DOHH2 (cell line): ENCODE measurements around the gene EDN3.

Source experiments
- H3F3A ChIP-seq: fragments of 200-600 bp; sonication (generic), shearing (Covaris generic); 2 replicates; pipeline ENCODE4 v1.6.0; 2016; ENCODE audit warnings: antibody characterized with exemption, mild to moderate bottlenecking; ENCODE audit not compliant: control insufficient read depth, insufficient read depth
- H3K27ac ChIP-seq: fragments of 200-600 bp; sonication (generic); 2 replicates; pipeline ENCODE4 v1.5.1; 2014; ENCODE audit warnings: low read depth, mild to moderate bottlenecking, low read length, moderate library complexity
- H3K27me3 ChIP-seq: fragments of 200-600 bp; sonication (generic); 2 replicates; pipeline ENCODE4 v1.6.1; 2014; ENCODE audit warnings: mild to moderate bottlenecking, low read length, mixed read lengths; ENCODE audit not compliant: control insufficient read depth
- H3K36me3 ChIP-seq: fragments of 200-600 bp; sonication (generic); 2 replicates; pipeline ENCODE4 v1.6.1; 2014; ENCODE audit warnings: mild to moderate bottlenecking, low read length, moderate library complexity, mixed read lengths; ENCODE audit not compliant: control insufficient read depth
- H3K4me1 ChIP-seq: fragments of 200-600 bp; sonication (generic); 2 replicates; pipeline ENCODE4 v1.6.1; 2014; ENCODE audit warnings: mild to moderate bottlenecking, low read length, mixed read lengths; ENCODE audit not compliant: control insufficient read depth
- H3K4me2 ChIP-seq: fragments of 200-600 bp; sonication (generic); 2 replicates; pipeline ENCODE4 v1.6.0; 2014; ENCODE audit warnings: mild to moderate bottlenecking, low read length, moderate library complexity
- H3K4me3 ChIP-seq: fragments of 200-600 bp; sonication (generic); 2 replicates; pipeline ENCODE4 v1.5.1; 2014; ENCODE audit warnings: mild to moderate bottlenecking, low read length, mixed read lengths
- H3K79me2 ChIP-seq: fragments of 200-600 bp; sonication (generic); 2 replicates; pipeline ENCODE4 v1.6.1; 2014; ENCODE audit warnings: mild to moderate bottlenecking, low read length, mixed read lengths; ENCODE audit not compliant: control insufficient read depth
- H3K9me2 ChIP-seq: fragments of 200-600 bp; sonication (generic); replicated peaks from 2 replicates; pipeline ENCODE4 v1.6.1; 2014; ENCODE audit warnings: mild to moderate bottlenecking, low read length, mixed read lengths; ENCODE audit not compliant: control insufficient read depth
- H3K9me3 ChIP-seq: fragments of 200-600 bp; sonication (generic); 2 replicates; pipeline ENCODE4 v1.6.1; 2014; ENCODE audit warnings: antibody characterized with exemption, low read length, mixed read lengths; ENCODE audit not compliant: control insufficient read depth, insufficient read depth
- H4K20me1 ChIP-seq: fragments of 200-600 bp; sonication (generic); 2 replicates; pipeline ENCODE4 v1.6.0; 2014; ENCODE audit warnings: low read depth, mild to moderate bottlenecking, antibody characterized with exemption, low read length, moderate library complexity; ENCODE audit not compliant: control insufficient read depth, insufficient read depth
- CTCF ChIP-seq: fragments of 200-600 bp; sonication (generic); IDR thresholded peaks from one replicate; pipeline ENCODE4 v1.5.1; 2014; ENCODE audit warnings: antibody characterized with exemption, mild to moderate bottlenecking, low read depth, low read length; ENCODE audit not compliant: poor library complexity, severe bottlenecking
- EZH2phosphoT487 ChIP-seq: fragments of 200-600 bp; sonication (generic); IDR thresholded peaks from 2 replicates; pipeline ENCODE4 v1.6.1; 2017; ENCODE audit warnings: borderline replicate concordance, mild to moderate bottlenecking, antibody characterized with exemption, low read length, moderate library complexity, mixed read lengths

Gene EDN3

GRCh38 chr20:59295531-59295930 is 4.9 kb upstream of the EDN3 start:
- no peak overlapping the region for H3K27ac ChIP-seq
- TF ChIP-seq EZH2phosphoT487: no peak
- no peak for TF ChIP-seq CTCF
- no peaks in the 10 kb centered on the region for H3K36me3 ChIP-seq
- H3K79me2 ChIP-seq: no peaks in the 10 kb centered on the region
- H3K27me3 ChIP-seq: peaks cover 12% of the 10 kb centered on the region
- no peaks in the 10 kb centered on the region for H3K9me2 ChIP-seq
- H3F3A ChIP-seq: no peaks in the 10 kb centered on the region
- no peaks in the 10 kb centered on the region for H3K9me3 ChIP-seq
- no peak overlapping the region for H3K4me3 ChIP-seq
- no peaks in the 10 kb centered on the region for H3K4me1 ChIP-seq
- H3K4me2 ChIP-seq: no peak overlapping the region
- no peaks in the 10 kb centered on the region; the same call in 1 of the 2 replicates for H4K20me1 ChIP-seq

- Histone ChIP-seq H3K36me3 (no peaks in the 10 kb centered on the region), H3F3A (no peaks in the 10 kb centered on the region), H4K20me1 (no peaks in the 10 kb centered on the region; the same call in 1 of the 2 replicates), H3K4me1 (no peaks in the 10 kb centered on the region), H3K4me2 (no peak overlapping the region), H3K9me3 (no peaks in the 10 kb centered on the region), H3K4me3 (no peak overlapping the region), H3K9me2 (no peaks in the 10 kb centered on the region), H3K27ac (no peak overlapping the region), H3K79me2 (no peaks in the 10 kb centered on the region), H3K27me3 (peaks cover 12% of the 10 kb centered on the region)
- no peak for TF ChIP-seq EZH2phosphoT487
- no peak for TF ChIP-seq CTCF
Measured at GRCh38 chr20:59297686-59298085, 2.7 kb upstream of the EDN3 start.

- no peaks in the 10 kb centered on the region for H3K9me2 ChIP-seq
- H3K9me3 ChIP-seq: no peaks in the 10 kb centered on the region
- H3K79me2 ChIP-seq: no peaks in the 10 kb centered on the region
- no peak overlapping the region for H3K4me2 ChIP-seq
- H3K4me1 ChIP-seq: no peaks in the 10 kb centered on the region
- peaks cover 21% of the 10 kb centered on the region for H3K27me3 ChIP-seq
- H3K36me3 ChIP-seq: no peaks in the 10 kb centered on the region
- H3K4me3 ChIP-seq: no peak overlapping the region
- no peaks in the 10 kb centered on the region for H4K20me1 ChIP-seq
- TF ChIP-seq EZH2phosphoT487 (no peak), CTCF (no peak)
- H3F3A ChIP-seq: no peaks in the 10 kb centered on the region
- H3K27ac ChIP-seq: no peak overlapping the region
Measured at GRCh38 chr20:59299945-59300332, 472 bp upstream of the EDN3 start.
